Vagina (tissue), 2 donors: ENCODE results near the gene ARHGAP10.

Experiments
- CTCF ChIP-seq, 3 experiments: fragments of 450-650 bp in 2 of 3; fragments of 200-600 bp in 1 of 3; sonication (generic) in 1 of 3; IDR thresholded peaks; one replicate each; pipeline ENCODE4 v1.5.1; 2017 to 2019; ENCODE audit warnings: antibody characterized with exemption in 3 of 3, mild to moderate bottlenecking in 2 of 3, moderate library complexity in 2 of 3
- POLR2A ChIP-seq, 2 donors: fragments of 450-650 bp; IDR thresholded peaks; one replicate each; pipeline ENCODE4 v1.6.1; 2017; ENCODE audit warnings: antibody characterized with exemption in 2 of 2, mild to moderate bottlenecking in 2 of 2, moderate library complexity in 2 of 2

GRCh38 chr4:148044912-148045352 is 313.0 kb downstream of the ARHGAP10 start:
- TF ChIP-seq CTCF (IDR thresholded peaks at IDR 0.05) (no peak), POLR2A (IDR thresholded peaks at IDR 0.05) (no peak)
